WERI-Rb-1 (cell line): Measurements from ENCODE around the gene KCNK17.

Experiments used
- DNase-seq: peaks from one replicate; pipeline ENCODE4 v3.0.0-alpha.2; 2020
- H3K27ac ChIP-seq: fragments of 250-450 bp; sonication (Bioruptor Pico); 2 replicates; pipeline ENCODE4 v1.5.1; 2020; ENCODE audit warnings: mild to moderate bottlenecking, moderate library complexity
- H3K27me3 ChIP-seq: fragments of 250-450 bp; sonication (Bioruptor Pico); 2 replicates; pipeline ENCODE4 v1.5.1; 2021; ENCODE audit warnings: mild to moderate bottlenecking, low read depth, moderate library complexity; ENCODE audit not compliant: insufficient read depth, severe bottlenecking
- H3K36me3 ChIP-seq: fragments of 250-450 bp; sonication (Bioruptor Pico); 2 replicates; pipeline ENCODE4 v1.5.1; 2020; ENCODE audit warnings: mild to moderate bottlenecking, moderate library complexity
- H3K4me3 ChIP-seq: 2 replicates; pipeline ENCODE4 v1.5.1; 2011; ENCODE audit warnings: low read depth, mild to moderate bottlenecking, control low read depth, low read length
- H3K9me3 ChIP-seq: fragments of 250-450 bp; sonication (Bioruptor Pico); 2 replicates; pipeline ENCODE4 v1.5.1; 2021; ENCODE audit warnings: mild to moderate bottlenecking, moderate library complexity; ENCODE audit not compliant: severe bottlenecking
- TF ChIP-seq, protein P1 (sequence below): IDR thresholded peaks from 2 replicates; pipeline ENCODE4 v1.5.1; 2011; ENCODE audit warnings: low read depth, mild to moderate bottlenecking, control low read depth, inconsistent platforms, low read length

KCNK17 gene, protein sequence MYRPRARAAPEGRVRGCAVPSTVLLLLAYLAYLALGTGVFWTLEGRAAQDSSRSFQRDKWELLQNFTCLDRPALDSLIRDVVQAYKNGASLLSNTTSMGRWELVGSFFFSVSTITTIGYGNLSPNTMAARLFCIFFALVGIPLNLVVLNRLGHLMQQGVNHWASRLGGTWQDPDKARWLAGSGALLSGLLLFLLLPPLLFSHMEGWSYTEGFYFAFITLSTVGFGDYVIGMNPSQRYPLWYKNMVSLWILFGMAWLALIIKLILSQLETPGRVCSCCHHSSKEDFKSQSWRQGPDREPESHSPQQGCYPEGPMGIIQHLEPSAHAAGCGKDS

DNA sequence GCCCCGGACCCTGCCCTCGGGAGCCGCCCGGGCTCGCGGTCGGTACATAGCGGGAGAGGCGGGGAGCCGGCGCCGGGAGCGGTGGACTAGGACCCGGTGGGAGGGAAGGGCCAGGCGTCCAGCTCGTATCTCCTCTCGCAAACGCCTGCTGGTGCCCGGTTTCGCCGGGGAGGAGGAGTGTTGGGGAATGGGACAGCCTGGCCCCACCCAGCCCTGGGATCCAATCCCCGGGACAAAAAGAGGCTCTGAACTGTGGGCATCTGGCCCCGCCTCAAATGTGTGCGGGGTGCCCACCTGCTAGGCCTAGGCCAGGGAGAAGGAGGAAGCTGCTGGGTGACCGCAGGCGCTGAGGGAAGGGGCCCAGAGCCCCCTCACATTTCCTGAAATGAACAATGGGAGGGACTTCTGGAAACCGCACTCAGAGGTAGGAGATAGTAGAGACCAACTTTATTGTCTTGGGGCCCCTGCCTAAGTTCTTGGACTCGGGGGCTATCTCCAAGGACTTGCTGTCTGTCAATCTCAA, at the start of gene KCNK17:
Gene KCNK17 (minus strand): TSS at position 147 of the 523 bp plus-strand sequence. CDS start 99 bp downstream, at position 48.
- Histone ChIP-seq H3K9me3 (peaks cover 9% of the 10 kb centered on the region), H3K4me3 (no peak within 1 kb of the TSS), H3K36me3 (no peaks in the 10 kb centered on the region), H3K27me3 (no peaks in the 10 kb centered on the region), H3K27ac (no peak within 1 kb of the TSS)
- no peak for DNase-seq
- TF ChIP-seq, protein P1, sequence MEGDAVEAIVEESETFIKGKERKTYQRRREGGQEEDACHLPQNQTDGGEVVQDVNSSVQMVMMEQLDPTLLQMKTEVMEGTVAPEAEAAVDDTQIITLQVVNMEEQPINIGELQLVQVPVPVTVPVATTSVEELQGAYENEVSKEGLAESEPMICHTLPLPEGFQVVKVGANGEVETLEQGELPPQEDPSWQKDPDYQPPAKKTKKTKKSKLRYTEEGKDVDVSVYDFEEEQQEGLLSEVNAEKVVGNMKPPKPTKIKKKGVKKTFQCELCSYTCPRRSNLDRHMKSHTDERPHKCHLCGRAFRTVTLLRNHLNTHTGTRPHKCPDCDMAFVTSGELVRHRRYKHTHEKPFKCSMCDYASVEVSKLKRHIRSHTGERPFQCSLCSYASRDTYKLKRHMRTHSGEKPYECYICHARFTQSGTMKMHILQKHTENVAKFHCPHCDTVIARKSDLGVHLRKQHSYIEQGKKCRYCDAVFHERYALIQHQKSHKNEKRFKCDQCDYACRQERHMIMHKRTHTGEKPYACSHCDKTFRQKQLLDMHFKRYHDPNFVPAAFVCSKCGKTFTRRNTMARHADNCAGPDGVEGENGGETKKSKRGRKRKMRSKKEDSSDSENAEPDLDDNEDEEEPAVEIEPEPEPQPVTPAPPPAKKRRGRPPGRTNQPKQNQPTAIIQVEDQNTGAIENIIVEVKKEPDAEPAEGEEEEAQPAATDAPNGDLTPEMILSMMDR = no peak

DNA sequence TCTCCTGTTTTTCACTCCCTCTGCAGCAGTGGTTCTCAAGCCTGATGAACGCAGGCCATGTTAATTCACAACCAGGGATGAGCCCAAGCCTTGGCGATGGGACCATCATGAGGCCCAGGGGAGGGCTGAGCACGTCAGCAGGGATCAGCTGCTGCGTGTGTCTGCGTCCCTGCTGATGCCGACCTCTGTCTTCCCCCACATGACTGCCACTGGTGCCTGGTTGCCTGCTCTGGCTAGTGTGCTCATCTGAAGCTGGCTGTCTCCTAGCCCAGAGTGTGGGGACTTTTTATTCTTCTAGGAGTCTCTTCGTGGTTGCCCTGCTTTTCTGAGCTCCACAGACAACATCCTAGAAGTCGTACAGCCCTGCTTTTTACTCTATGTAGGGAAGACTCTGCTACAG, 49.1 kb upstream of the KCNK17 start:
- no peak overlapping the region for H3K4me3 ChIP-seq
- no peaks in the 10 kb centered on the region for H3K36me3 ChIP-seq
- no peak overlapping the region for H3K27ac ChIP-seq
- H3K9me3 ChIP-seq = no peaks in the 10 kb centered on the region
- no peaks in the 10 kb centered on the region for H3K27me3 ChIP-seq
- DNase-seq = peak; percentile 9
- TF ChIP-seq, protein P1 = no peak

DNA sequence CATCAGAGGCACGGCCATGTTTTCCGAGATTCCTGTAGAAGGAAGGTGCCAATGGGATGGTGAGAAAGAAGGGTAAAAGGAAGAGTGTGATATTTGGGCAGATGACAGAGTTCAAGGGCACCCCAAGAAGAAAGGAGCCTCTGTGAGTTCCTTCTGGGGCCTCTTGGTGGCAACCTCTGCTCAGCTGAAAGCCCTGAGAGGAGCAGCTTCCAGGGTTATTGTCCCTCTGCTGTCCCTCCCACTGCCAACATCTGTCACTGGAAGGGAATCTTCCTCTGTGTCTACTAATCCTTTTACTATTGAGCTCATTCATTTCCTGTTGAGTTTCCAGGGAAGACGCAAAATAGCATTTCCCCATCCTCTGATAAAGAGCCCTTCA, 48.3 kb upstream of the KCNK17 start:
- no peaks in the 10 kb centered on the region for H3K36me3 ChIP-seq
- peak overlapping the region; percentile 7; the same call in 1 of the 2 replicates for H3K4me3 ChIP-seq
- TF ChIP-seq, protein P1 = peak; percentile 95
- H3K27ac ChIP-seq = peak overlapping the region; percentile 57
- H3K9me3 ChIP-seq = no peaks in the 10 kb centered on the region
- no peaks in the 10 kb centered on the region for H3K27me3 ChIP-seq
- peak; percentile 94 for DNase-seq

DNA sequence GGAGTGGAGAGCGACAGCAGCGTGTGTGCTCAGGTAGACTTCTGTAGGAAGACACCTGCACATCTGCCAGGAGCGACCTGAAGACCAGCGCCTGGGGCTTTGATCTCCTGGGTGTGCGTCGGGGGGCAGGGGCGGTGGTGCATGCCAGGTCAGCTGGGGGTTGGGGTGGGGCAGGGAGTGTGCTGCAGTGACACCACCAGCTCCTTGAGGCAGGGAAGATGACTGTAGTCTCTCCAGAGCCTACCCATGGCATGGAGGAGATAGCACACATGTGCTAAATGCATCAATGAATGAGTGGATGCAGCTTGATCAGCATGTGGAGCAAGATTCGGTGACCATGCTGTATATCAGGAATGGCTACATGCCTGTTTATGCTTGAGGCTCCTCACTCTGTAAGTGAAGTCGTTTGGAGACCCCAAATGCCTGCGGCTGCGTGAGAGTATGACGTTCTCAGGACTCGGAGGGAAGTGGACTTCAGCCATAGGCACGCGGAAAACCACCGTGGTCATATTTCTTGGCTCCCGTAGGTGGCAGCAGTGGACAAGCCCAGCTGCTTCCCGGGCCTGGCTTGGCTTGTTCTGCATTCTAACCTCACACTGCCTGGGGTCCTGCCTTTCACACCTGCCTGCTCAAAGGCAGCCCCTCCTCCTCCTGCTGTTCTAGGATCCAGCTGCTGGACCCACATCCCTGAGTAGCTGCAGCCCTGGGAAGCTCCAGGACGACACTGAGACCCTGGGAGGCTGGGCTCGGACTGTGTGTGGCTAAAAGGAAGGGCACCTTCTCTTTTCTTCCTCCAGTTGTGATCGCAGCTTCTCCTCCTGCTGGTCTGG, 47.7 kb upstream of the KCNK17 start:
- peak overlapping the region; percentile 57 for H3K27ac ChIP-seq
- no peaks in the 10 kb centered on the region for H3K27me3 ChIP-seq
- DNase-seq = peak; percentile 90
- TF ChIP-seq, protein P1 = peak; percentile 99
- H3K4me3 ChIP-seq = peak overlapping the region; percentile 7; the same call in 1 of the 2 replicates
- no peaks in the 10 kb centered on the region for H3K9me3 ChIP-seq
- no peaks in the 10 kb centered on the region for H3K36me3 ChIP-seq

DNA sequence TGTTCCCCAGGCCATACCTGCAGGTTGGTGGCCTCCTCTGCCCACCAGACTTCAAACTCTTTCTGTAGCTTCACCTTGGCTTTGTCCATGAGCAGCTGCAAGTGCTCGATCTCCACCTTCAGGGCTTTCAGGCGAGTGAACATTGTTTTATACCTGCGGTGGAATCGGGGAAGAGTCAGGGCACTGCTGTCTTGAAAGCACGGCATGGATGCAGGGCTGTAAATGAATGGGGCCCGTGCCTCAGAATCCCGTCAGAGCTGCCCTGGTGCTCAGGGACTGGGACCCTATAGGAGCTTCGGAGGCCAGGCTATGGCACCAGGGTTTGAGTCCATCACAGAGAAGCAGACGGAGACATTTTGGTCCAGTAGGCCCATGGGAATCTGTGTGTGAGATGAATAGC, 46.2 kb upstream of the KCNK17 start:
- TF ChIP-seq, protein P1 = no peak

More for the DNA sequence above, 46.2 kb upstream of the KCNK17 start:
- no peaks in the 10 kb centered on the region for H3K36me3 ChIP-seq
- no peak overlapping the region for H3K27ac ChIP-seq
- no peak overlapping the region for H3K4me3 ChIP-seq
- no peaks in the 10 kb centered on the region for H3K9me3 ChIP-seq
- peak; percentile 6 for DNase-seq
- H3K27me3 ChIP-seq = no peaks in the 10 kb centered on the region
